Cerebellar nuclear complex (tissue), 1 donor: ENCODE results near the gene PPP4R1.
"Not testable (repeated sequence)": the region's sequence is repeated elsewhere in the genome, so short reads cannot be mapped to it uniquely, and the experiment has no call there.

Experiments
- DNase-seq, 2 experiments: peaks; one replicate each; lab custom pipeline; 2025; lab: John Stamatoyannopoulos, UW

PPP4R1 gene

DNA sequence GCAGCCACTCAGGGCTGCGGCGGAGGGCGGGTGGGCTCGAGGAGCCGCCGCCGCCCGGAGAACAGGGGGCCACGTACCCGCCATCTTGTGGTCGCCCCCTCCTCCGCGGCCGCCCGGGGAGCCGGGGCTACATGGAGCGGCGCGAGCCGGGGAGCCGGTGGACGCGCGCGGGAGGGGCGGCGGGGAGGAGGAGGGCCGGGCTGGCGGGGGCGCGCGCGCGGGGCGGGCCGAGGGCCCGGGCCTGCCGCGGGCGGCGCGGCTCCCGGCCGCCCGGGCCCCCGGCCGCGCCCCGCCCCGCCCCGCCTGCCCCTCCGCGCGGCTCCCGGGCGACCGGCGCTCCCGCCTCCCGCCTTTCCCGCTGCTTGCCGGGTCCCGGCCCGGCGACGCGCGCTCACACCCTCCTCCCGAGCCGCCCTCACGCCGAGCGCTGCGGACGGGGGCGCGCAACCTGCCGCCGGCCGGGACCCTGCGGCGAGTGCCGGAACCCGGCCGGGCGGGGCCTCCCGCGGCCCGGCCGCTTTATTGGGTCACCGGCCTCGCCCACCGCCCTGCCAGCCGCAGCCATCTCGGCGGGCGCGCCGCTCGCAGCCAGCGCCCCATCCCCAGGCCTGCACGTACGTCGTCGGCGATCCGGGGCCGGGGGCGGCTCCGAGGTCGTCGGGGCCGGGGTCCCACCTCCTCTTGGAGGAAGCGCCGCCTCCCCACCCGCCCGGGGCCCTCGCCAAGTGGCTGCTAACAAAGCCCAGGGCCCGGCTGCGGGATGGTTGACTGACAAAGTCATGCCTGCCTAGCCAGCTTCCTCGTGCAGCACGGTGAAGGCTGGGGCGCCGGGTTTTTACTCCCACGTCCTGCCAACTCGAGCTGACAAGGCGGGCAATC is at the start of gene PPP4R1:
TSS of gene PPP4R1 (minus strand) at position 159 of the 879 bp plus-strand sequence. CDS start at position 84, 75 bp downstream.
- DNase-seq, result no peak

DNA sequence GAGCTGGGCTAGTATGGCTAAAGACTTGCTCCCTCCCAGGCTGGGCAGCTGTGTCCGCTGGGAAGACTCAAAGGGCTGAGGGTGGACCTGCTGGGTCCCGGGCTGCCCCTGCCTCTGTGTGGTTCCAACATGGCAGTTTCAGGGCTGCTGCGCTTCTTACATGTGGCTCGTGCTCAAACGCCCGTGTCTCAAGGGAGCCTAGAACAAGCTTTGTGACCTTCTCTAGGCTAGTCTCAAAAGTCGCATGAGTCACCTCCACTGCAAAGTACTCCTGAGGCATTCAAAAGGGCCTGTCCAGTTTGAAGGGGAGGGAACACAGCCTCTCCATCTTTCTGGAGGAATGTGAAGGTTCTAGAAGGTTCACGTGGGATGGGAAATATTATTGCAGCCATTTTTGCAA is 49.0 kb upstream of the PPP4R1 start:
- no peak for DNase-seq

GRCh38 chr18:9661564-9661963 is 47.2 kb upstream of the PPP4R1 start:
- DNase-seq, result no peak

- DNase-seq, result no peak
These were observed 45.4 kb upstream of the PPP4R1 start for GRCh38 chr18:9659499-9660375.

DNA sequence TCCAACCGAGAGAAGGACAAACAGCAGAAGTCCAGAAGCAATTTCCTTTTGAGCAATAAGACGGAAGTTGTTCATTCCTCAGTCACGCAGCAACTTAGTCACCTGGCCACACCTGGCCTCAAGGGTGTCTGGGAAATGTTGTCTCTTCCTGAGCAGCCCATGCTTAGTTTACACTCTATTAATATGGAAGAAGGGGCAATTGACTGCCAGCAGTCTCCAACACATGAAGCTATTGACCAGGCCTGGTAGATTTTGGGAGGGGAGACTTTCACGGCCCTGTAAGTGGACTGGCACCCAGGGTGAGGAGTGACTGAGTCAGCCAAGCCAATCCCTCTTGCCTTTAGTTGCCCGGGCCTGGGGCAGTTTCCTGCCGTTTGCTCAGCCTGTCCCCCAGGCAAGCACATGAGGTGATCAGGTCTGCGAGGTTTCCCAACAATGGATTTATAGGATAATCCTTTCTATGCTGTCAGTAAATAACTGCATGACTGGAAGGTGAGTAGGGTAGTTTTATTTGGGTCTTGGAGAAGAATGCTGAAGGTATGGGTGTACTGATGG is 43.8 kb upstream of the PPP4R1 start:
- no peak for DNase-seq

GRCh38 chr18:9655232-9655767 is 40.9 kb upstream of the PPP4R1 start:
- no peak for DNase-seq

DNA sequence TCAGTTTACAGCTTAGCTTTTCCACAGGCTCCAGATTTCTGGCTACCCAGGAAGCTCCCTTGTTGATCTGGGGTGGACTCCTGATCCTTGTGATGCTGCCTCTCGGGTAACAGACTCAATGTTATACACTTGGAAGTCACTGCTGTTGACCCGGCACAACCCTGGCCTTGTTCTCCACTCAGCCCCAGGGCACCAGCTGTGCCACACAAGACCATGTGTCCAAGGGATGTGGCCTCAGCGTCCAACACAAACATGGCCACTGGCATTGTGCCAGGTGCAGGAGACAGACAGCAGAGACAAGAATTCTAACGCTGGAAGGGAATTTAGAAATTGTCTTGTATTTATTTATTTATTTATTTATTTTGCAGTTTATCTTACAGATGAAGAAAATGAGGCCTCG is 39.0 kb upstream of the PPP4R1 start:
- no peak for DNase-seq

DNA sequence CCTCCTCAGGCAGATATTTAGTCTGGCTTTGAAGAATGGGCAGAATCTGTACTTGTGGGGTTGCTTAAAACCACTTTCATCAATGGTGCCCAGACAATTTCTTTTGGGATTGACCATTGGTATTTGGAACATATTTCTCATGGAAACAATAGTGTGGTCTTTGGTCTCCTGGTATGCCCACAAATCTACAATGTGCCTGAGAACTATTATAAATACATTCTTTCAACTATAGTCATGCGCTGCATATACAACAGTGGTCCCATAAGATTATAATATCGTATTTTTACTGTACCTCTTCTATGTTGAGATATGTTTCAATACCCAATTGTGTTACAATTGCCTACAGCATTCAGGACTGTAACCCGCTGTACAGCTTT is 34.8 kb upstream of the PPP4R1 start:
- DNase-seq, result no peak

DNA sequence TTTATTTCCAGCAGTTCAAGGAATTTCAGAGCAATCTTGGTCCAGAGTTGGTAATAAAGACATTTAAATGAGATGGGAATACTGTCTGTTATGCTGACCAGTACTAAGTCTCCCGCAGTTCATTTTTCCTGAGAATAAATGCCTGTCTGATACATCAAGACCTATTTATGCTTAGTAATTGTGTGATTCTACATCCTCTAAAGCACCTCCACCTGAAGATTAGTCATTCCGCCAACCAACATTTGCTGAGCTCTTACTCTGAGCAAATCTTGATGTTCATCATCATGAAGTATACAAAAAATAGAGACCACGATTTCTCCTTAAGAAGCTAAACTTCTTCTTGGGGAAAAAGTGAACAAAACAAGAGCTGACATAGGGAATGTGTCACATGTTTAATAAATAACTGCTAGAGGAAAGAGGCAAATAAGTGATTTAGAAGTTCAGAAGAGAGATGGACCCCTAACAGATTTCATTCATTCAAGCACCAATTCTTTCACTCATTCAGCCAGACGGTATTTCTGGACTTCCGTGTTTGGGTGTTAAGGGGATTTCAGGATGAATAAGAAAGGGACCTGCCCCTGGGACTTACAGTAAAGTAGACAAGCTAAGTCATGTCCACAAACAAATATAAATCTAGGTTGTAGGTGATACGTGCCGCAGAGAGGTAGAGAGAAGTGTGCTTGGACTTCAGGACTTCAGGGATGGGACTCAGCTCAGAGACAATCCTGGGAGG is 34.2 kb upstream of the PPP4R1 start:
- DNase-seq, result no peak

GRCh38 chr18:9647496-9648323 is 33.4 kb upstream of the PPP4R1 start:
- no peak for DNase-seq

- DNase-seq, result no peak
These were observed 29.2 kb upstream of the PPP4R1 start for GRCh38 chr18:9643549-9643948.

- no peak for DNase-seq
These were observed 28.6 kb upstream of the PPP4R1 start for GRCh38 chr18:9642799-9643462.

DNA sequence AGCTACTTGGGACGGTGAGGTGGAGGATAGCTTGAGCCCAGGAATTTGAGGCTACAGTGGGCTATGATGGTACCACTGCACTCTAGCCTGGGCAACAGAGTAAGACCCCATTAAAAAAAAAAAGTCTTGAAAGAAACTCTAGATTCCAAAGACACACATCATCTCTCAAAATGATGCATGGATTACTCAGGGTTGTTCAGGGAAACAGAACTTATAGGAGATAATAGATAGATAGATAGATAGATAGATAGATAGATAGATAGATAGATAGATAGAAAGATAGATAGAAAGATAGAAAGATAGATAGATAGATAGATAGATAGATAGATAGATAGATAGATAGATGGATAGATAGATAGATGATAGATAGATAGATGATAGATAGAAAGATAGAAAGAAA is 26.7 kb upstream of the PPP4R1 start:
- not testable (repeated sequence) for DNase-seq

- no peak for DNase-seq
These were observed 24.5 kb upstream of the PPP4R1 start for GRCh38 chr18:9638886-9639285.

- no peak for DNase-seq
These were observed 22.8 kb upstream of the PPP4R1 start for GRCh38 chr18:9637036-9637767.

DNA sequence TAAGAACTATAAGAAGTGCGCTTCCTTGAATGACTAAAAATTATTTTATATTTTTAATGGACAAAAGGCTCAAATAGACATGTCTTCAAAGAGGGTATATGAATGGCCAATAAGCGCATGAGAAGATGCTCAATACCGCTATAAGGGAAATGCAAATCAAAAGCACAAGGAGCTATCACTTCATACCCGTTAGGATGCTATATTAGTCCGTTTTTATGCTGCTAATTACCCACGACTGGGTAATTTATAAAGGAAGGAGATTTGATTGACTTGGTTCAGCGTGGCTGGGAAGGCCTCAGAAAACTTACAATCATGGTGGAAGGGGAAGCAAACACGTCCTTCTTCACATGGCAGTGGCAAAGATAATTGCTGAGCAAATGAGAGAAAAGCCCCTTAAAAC is 20.5 kb upstream of the PPP4R1 start:
- DNase-seq, result no peak

- DNase-seq, result no peak
These were observed 17.6 kb upstream of the PPP4R1 start for GRCh38 chr18:9631814-9632496.

- no peak for DNase-seq
These were observed 16.1 kb upstream of the PPP4R1 start for GRCh38 chr18:9630444-9630843.

- DNase-seq, result no peak
These were observed 15.3 kb upstream of the PPP4R1 start for GRCh38 chr18:9629709-9630108.
